ENCODE measurements around the gene AUP1.

DNA sequence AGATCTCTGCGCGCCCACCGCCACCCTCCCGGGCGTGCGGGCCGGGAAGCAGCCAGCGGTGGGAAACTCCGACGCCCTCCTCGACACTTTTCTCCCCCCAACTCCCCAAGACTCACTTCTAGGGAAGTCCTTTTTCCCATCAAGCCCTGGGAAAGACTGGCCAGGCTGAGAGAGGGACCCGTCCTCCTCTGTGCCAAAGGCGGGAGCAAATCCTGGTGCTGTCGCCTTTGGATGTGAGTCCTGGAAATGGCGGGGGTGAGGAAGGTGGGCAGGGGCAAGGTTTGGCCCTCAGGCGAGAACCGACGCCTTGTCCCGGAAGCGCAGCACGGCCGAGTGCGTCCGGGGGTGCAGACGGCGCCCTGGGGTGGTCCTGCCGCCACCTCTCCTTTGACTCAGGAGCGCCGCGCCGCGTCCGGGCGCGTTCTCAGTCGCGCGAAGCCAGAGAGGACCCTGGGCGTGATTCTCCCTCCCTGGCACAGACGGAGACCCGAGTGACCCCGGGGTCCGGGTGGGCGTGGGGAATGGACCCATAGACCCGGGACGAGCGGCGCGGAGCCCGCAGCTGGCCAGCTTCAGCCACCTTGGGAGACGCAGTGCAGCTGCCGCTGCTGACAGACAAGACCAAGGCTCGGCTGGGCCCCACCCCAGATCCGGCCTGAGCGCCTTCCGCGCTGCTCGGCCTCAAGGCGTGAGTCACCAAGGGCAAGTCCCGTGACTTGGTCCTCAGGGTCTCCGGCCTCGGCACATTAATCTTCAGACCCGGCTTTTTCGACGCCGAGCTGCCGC is 26.6 kb downstream of the AUP1 start:
- TF ChIP-seq, protein P1, sequence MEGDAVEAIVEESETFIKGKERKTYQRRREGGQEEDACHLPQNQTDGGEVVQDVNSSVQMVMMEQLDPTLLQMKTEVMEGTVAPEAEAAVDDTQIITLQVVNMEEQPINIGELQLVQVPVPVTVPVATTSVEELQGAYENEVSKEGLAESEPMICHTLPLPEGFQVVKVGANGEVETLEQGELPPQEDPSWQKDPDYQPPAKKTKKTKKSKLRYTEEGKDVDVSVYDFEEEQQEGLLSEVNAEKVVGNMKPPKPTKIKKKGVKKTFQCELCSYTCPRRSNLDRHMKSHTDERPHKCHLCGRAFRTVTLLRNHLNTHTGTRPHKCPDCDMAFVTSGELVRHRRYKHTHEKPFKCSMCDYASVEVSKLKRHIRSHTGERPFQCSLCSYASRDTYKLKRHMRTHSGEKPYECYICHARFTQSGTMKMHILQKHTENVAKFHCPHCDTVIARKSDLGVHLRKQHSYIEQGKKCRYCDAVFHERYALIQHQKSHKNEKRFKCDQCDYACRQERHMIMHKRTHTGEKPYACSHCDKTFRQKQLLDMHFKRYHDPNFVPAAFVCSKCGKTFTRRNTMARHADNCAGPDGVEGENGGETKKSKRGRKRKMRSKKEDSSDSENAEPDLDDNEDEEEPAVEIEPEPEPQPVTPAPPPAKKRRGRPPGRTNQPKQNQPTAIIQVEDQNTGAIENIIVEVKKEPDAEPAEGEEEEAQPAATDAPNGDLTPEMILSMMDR (IDR thresholded peaks at IDR 0.05 in 4 of 5, conservative IDR thresholded peaks at IDR 0.05 in 1 of 5): peak in 2 of 5 experiments; percentile 7 to 20
- TF ChIP-seq POLR2A (IDR thresholded peaks at IDR 0.05): peak; percentile 33 to 62

All from gastrocnemius medialis (tissue), 4 donors.